Stimulated activated CD4-positive, alpha-beta T cell treated with anti-CD3 and anti-CD28 coated beads, TNF-alpha, amount 100 ng/mL, for 48 hours (primary cell): ENCODE results near the gene TAS2R41.

ENCODE experiments used
- DNase-seq, 3 donors: peaks; one replicate each; pipeline ENCODE4 v3.0.0-alpha.2; 2020; ENCODE audit warnings: low read depth in 3 of 3

Gene TAS2R41

GRCh38 chr7:143492799-143493739, 15.4 kb downstream of the TAS2R41 start:
- DNase-seq: no peak

GRCh38 chr7:143493751-143494150, 16.1 kb downstream of the TAS2R41 start:
- DNase-seq: no peak

GRCh38 chr7:143494622-143495021, 16.9 kb downstream of the TAS2R41 start:
- no peak for DNase-seq

GRCh38 chr7:143495851-143496250, 18.2 kb downstream of the TAS2R41 start:
- DNase-seq: no peak

- DNase-seq: no peak
Observed at GRCh38 chr7:143496263-143496662, 18.6 kb downstream of the TAS2R41 start.

GRCh38 chr7:143497008-143497795, 19.5 kb downstream of the TAS2R41 start:
- no peak for DNase-seq

GRCh38 chr7:143499246-143499645, 21.6 kb downstream of the TAS2R41 start:
- no peak for DNase-seq

- no peak for DNase-seq
Observed at GRCh38 chr7:143499743-143500348, 22.2 kb downstream of the TAS2R41 start.

- no peak for DNase-seq
Observed at GRCh38 chr7:143503261-143503660, 25.6 kb downstream of the TAS2R41 start.

GRCh38 chr7:143504215-143504936, 26.7 kb downstream of the TAS2R41 start:
- DNase-seq: no peak

GRCh38 chr7:143504937-143505297, 27.2 kb downstream of the TAS2R41 start:
- DNase-seq: no peak

- peak in 1 of 3 donors; percentile 10 for DNase-seq
Observed at GRCh38 chr7:143505838-143506237, 28.2 kb downstream of the TAS2R41 start.

GRCh38 chr7:143507094-143507518, 29.4 kb downstream of the TAS2R41 start:
- DNase-seq: no peak

- DNase-seq: no peak
Observed at GRCh38 chr7:143507534-143508055, 29.9 kb downstream of the TAS2R41 start.

- no peak for DNase-seq
Observed at GRCh38 chr7:143510854-143511592, 33.4 kb downstream of the TAS2R41 start.

GRCh38 chr7:143511593-143512047, 33.9 kb downstream of the TAS2R41 start:
- no peak for DNase-seq

- no peak for DNase-seq
Observed at GRCh38 chr7:143512488-143513340, 35.0 kb downstream of the TAS2R41 start.

- no peak for DNase-seq
Observed at GRCh38 chr7:143514487-143514886, 36.8 kb downstream of the TAS2R41 start.

- no peak for DNase-seq
Observed at GRCh38 chr7:143514995-143515735, 37.5 kb downstream of the TAS2R41 start.
